Keratinocyte (primary cell): Measurements from ENCODE around the gene EXT2. TPM values are rescaled to one million over a fixed set of nuclear protein-coding genes. Genes with fewer than 3 reads are reported as not detected.

ENCODE experiments used
- DNase-seq: peaks from one replicate; pipeline ENCODE4 v3.0.0-alpha.2; 2011; ENCODE audit warnings: low read depth, missing footprints, low spot score
- FAIRE-seq: peaks from 2 replicates; lab custom pipeline; 2011; peaks lifted over from hg19 to GRCh38; lab: Jason Lieb, UNC
- H2AFZ ChIP-seq: 2 replicates; pipeline ENCODE4 v1.6.0; 2012; ENCODE audit warnings: low read length, control low read depth, inconsistent platforms; ENCODE audit not compliant: control insufficient read depth
- H3K27ac ChIP-seq: 2 replicates; pipeline ENCODE4 v1.5.1; 2011; ENCODE audit warnings: low read length; ENCODE audit not compliant: control insufficient read depth, insufficient read depth
- H3K27me3 ChIP-seq: 3 replicates; pipeline ENCODE4 v1.6.0; 2011; ENCODE audit warnings: low read length; ENCODE audit not compliant: control insufficient read depth, insufficient read depth; ENCODE audit errors: extremely low read depth
- H3K36me3 ChIP-seq, 2 experiments: 2 replicates in 1 of 2; 3 replicates in 1 of 2; pipeline ENCODE4 v1.5.1; 2011; ENCODE audit warnings: low read length in 2 of 2, mild to moderate bottlenecking in 1 of 2; ENCODE audit not compliant: control insufficient read depth in 2 of 2, insufficient read depth in 2 of 2; ENCODE audit errors: extremely low read depth in 1 of 2
- H3K4me1 ChIP-seq: 3 replicates; pipeline ENCODE4 v1.5.1; 2011; ENCODE audit warnings: low read length; ENCODE audit not compliant: control insufficient read depth, insufficient read depth; ENCODE audit errors: extremely low read depth
- H3K4me2 ChIP-seq: 3 replicates; pipeline ENCODE4 v1.6.0; 2011; ENCODE audit warnings: low read depth, low read length; ENCODE audit not compliant: control insufficient read depth, insufficient read depth; ENCODE audit errors: extremely low read depth
- H3K4me3 ChIP-seq, 3 experiments: fragments of 200-600 bp in 1 of 3; sonication (generic) in 1 of 3; 2 replicates in 2 of 3; 3 replicates in 1 of 3; pipeline ENCODE4 v1.5.1; 2011 to 2016; ENCODE audit warnings: low read length in 3 of 3, mild to moderate bottlenecking in 3 of 3, control low read depth in 2 of 3, inconsistent platforms in 1 of 3, low read depth in 1 of 3, mixed read lengths in 1 of 3, mixed run types in 1 of 3, moderate library complexity in 1 of 3; ENCODE audit not compliant: control insufficient read depth in 2 of 3, insufficient read depth in 2 of 3; ENCODE audit errors: extremely low read depth in 1 of 3
- H3K79me2 ChIP-seq: 2 replicates; pipeline ENCODE4 v1.6.0; 2012; ENCODE audit warnings: low read length; ENCODE audit not compliant: control insufficient read depth, insufficient read depth
- H3K9ac ChIP-seq: 3 replicates; pipeline ENCODE4 v1.6.0; 2011; ENCODE audit warnings: low read length; ENCODE audit not compliant: control insufficient read depth, insufficient read depth; ENCODE audit errors: extremely low read depth
- H3K9me1 ChIP-seq: 3 replicates; pipeline ENCODE4 v1.6.0; 2011; ENCODE audit warnings: low read length; ENCODE audit not compliant: control insufficient read depth, insufficient read depth; ENCODE audit errors: extremely low read depth
- H3K9me3 ChIP-seq: 2 replicates; pipeline ENCODE4 v1.5.1; 2012; ENCODE audit warnings: low read depth, low read length; ENCODE audit not compliant: control insufficient read depth
- H4K20me1 ChIP-seq: 3 replicates; pipeline ENCODE4 v1.6.0; 2011; ENCODE audit warnings: low read length; ENCODE audit not compliant: control insufficient read depth, insufficient read depth; ENCODE audit errors: extremely low read depth
- EZH2 ChIP-seq: IDR thresholded peaks from one replicate; pipeline ENCODE4 v1.6.1; 2012; ENCODE audit warnings: inconsistent platforms, mild to moderate bottlenecking, low read length, moderate library complexity
- dilution Hi-C: fragments of 300-500 bp; cut with MboI; formaldehyde crosslinking; loops from one replicate; pipeline ENCODE4 v1.7.0; 2020; ENCODE audit warnings: low sequenced_read_pairs; ENCODE audit not compliant: extremely low pct_ligation_motif_present
- polyA plus RNA-seq, 5 experiments: library from polyadenylated mRNA; depleted of rRNA in 3 of 5; stranded (reverse) in 3 of 5; stranded (forward) in 1 of 5; unstranded in 1 of 5; fragments of >200 nt; gene quantifications; 1 replicate in 1 of 5; 2 replicates in 3 of 5; 3 replicates in 1 of 5; pipeline versions ENCODE4 v1.2.1 to v1.2.3, GENCODE V29; 2011 to 2012; ENCODE audit warnings: missing spikeins in 2 of 5, low read depth in 1 of 5, low replicate concordance in 1 of 5
- TF ChIP-seq, protein P1 (sequence below), 3 experiments: IDR thresholded peaks in 1 of 3; conservative IDR thresholded peaks in 1 of 3; optimal IDR thresholded peaks in 1 of 3; 2 replicates in 2 of 3; 3 replicates in 1 of 3; pipeline versions ENCODE3 to v1.5.1; 2011; ENCODE audit warnings: low read length in 3 of 3, mild to moderate bottlenecking in 3 of 3, moderate library complexity in 2 of 3, control low read depth in 1 of 3, inconsistent platforms in 1 of 3; ENCODE audit not compliant: insufficient read depth in 2 of 3; ENCODE audit errors: extremely low read depth in 1 of 3

The EXT2 gene
- polyA plus RNA-seq, 1 donor (not counting 4 experiments of a cell fraction or from before 2014, with no cell fraction given), result 148 TPM

DNA sequence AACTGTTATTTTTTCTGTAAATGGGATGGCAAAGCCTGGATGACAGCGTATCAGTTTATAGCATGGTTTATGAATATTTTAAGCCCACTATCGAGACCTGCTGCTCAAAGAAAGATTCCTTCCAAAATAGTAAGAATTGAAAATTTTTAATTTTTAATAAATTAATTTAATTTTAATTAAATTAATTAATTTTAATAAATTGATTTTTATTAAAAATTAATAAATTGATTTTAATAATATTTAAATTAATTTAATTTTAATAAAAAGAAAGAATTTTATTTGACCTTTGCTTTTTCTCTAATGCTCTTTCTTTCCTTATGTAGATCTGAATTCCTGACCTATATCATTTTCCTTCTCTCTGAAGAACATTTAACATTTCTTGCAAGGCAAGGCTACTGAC is 62.9 kb downstream of the EXT2 start:
- H3K9me3 ChIP-seq, result no peaks in the 10 kb centered on the region
- H3K4me3 ChIP-seq, result no peak overlapping the region
- no peak overlapping the region for H3K9ac ChIP-seq
- H2AFZ ChIP-seq, result no peak overlapping the region
- peaks cover 6% of the 10 kb centered on the region for H3K79me2 ChIP-seq
- dilution Hi-C loops, result no loop called here
- DNase-seq, result no peak
- H3K4me2 ChIP-seq, result no peak overlapping the region
- no peaks in the 10 kb centered on the region for H3K27me3 ChIP-seq
- peaks cover 0 to 5% of the 10 kb centered on the region in 2 experiments for H3K36me3 ChIP-seq
- FAIRE-seq, result no peak
- TF ChIP-seq, protein P1, sequence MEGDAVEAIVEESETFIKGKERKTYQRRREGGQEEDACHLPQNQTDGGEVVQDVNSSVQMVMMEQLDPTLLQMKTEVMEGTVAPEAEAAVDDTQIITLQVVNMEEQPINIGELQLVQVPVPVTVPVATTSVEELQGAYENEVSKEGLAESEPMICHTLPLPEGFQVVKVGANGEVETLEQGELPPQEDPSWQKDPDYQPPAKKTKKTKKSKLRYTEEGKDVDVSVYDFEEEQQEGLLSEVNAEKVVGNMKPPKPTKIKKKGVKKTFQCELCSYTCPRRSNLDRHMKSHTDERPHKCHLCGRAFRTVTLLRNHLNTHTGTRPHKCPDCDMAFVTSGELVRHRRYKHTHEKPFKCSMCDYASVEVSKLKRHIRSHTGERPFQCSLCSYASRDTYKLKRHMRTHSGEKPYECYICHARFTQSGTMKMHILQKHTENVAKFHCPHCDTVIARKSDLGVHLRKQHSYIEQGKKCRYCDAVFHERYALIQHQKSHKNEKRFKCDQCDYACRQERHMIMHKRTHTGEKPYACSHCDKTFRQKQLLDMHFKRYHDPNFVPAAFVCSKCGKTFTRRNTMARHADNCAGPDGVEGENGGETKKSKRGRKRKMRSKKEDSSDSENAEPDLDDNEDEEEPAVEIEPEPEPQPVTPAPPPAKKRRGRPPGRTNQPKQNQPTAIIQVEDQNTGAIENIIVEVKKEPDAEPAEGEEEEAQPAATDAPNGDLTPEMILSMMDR (optimal IDR thresholded peaks at IDR 0.05 in 1 of 3, IDR thresholded peaks at IDR 0.05 in 1 of 3, conservative IDR thresholded peaks at IDR 0.05 in 1 of 3; ENCODE audit: extremely low read depth in 1 of 3, insufficient read depth in 2 of 3, low read length in 3 of 3), result no peak
- TF ChIP-seq EZH2, result no peak
- no peaks in the 10 kb centered on the region for H3K4me1 ChIP-seq
- H3K27ac ChIP-seq, result no peak overlapping the region
- H3K9me1 ChIP-seq, result no peaks in the 10 kb centered on the region
- H4K20me1 ChIP-seq, result peaks cover 8% of the 10 kb centered on the region

DNA sequence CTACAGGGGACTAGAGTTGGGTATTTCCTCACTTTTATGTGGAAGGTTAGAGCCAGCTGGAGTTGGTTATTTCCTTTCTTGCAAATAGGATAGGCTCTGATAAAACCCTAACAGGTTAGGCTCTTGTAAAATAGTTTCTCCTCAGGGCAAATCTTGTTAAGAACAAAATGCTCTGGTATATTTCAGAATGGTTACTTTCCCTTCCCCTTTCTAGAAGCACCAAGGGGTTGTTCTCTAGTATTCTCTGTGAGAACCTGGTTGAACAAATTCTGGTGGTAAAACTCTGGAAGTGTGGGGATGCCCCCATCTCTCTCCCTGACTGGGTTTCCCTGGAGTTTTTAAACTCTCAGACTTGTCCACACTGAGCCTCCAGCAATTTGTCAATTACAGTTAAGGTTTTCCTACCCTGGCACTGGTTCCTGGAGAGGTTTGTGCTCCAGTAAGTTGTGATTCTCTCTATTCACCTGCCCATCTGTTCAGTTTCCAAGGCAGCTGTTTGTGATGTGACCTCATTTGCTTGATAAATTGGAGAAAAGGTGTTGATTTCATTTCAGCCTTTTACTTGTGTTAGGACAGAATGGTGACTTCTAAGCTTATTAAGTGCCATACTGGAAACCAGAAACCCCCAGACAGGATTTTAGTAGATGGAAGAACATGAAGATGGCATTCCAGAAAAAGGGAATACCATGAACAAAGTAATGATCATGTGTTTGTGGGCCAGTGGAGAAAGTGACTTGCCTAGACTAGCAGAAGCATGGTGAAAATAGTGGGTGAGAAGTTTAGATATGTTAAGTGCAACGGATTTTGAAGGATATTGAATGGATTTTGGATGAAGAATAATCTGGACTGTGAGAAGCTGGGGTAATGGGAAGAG is 64.6 kb downstream of the EXT2 start:
- Histone ChIP-seq H3K36me3 (peaks cover 0 to 5% of the 10 kb centered on the region in 2 experiments), H3K4me2 (no peak overlapping the region), H3K27me3 (no peaks in the 10 kb centered on the region), H2AFZ (no peak overlapping the region), H3K4me3 (no peak overlapping the region), H3K9me3 (no peaks in the 10 kb centered on the region), H4K20me1 (peaks cover 9% of the 10 kb centered on the region), H3K79me2 (peaks cover 7% of the 10 kb centered on the region), H3K9me1 (no peaks in the 10 kb centered on the region), H3K27ac (no peak overlapping the region), H3K4me1 (no peaks in the 10 kb centered on the region), H3K9ac (no peak overlapping the region)
- no peak for FAIRE-seq
- TF ChIP-seq EZH2, result no peak
- TF ChIP-seq, protein P1 (optimal IDR thresholded peaks at IDR 0.05 in 1 of 3, IDR thresholded peaks at IDR 0.05 in 1 of 3, conservative IDR thresholded peaks at IDR 0.05 in 1 of 3; ENCODE audit: extremely low read depth in 1 of 3, insufficient read depth in 2 of 3, low read length in 3 of 3), result no peak
- no peak for DNase-seq
- dilution Hi-C loops, result no loop called here
